Measurements from ENCODE around the gene RREB1. TPM values are rescaled to one million over a fixed set of nuclear protein-coding genes. Genes with fewer than 3 reads are reported as not detected.
A peak's percentile ranks its signal among the peaks of the same experiment; 100 is the strongest.

RREB1 gene
- total RNA-seq, 4 donors from 2014 or later, result 73.9 to 214 (median 107) TPM

DNA sequence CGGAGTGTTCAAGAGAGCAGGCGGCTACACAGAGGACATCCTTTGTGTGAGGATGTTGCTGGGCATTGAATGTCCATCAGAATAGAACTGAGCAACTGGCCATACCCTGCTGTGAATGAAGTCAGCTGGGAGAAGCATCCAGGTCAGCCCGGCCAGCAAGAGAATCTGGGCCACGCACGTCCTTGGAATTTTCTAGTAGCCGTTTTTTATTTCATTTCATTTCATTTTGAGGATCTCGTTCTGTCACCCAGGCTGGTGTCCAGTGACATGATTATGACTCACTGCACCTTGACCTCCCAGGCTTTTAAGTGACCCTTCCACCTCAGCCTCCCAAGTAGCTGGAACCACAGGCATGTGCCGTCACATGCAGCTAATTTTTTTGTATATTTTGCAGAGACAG is 107.4 kb downstream of the RREB1 start:
- 91 to 100% methylated on average over 2 to 8 of the region's 8 CpGs for WGBS, 2 donors (ENCODE audit: low coverage in 1 of 2)
- TF ChIP-seq, protein P1, sequence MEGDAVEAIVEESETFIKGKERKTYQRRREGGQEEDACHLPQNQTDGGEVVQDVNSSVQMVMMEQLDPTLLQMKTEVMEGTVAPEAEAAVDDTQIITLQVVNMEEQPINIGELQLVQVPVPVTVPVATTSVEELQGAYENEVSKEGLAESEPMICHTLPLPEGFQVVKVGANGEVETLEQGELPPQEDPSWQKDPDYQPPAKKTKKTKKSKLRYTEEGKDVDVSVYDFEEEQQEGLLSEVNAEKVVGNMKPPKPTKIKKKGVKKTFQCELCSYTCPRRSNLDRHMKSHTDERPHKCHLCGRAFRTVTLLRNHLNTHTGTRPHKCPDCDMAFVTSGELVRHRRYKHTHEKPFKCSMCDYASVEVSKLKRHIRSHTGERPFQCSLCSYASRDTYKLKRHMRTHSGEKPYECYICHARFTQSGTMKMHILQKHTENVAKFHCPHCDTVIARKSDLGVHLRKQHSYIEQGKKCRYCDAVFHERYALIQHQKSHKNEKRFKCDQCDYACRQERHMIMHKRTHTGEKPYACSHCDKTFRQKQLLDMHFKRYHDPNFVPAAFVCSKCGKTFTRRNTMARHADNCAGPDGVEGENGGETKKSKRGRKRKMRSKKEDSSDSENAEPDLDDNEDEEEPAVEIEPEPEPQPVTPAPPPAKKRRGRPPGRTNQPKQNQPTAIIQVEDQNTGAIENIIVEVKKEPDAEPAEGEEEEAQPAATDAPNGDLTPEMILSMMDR (IDR thresholded peaks at IDR 0.05), result no peak
- TF ChIP-seq POLR2A (IDR thresholded peaks at IDR 0.05), result no peak
- TF ChIP-seq POLR2AphosphoS5 (IDR thresholded peaks at IDR 0.05), result no peak
- no peak for TF ChIP-seq EP300 (IDR thresholded peaks at IDR 0.05; ENCODE audit: low read depth)
- no peak for DNase-seq
- peaks cover 0 to 37% (median 14%) of the 10 kb centered on the region in 4 donors for H3K36me3 ChIP-seq
- H3K27me3 ChIP-seq, result no peaks in the 10 kb centered on the region
- no peaks in the 10 kb centered on the region for H3K9me3 ChIP-seq
- intact Hi-C loops (cut with DNase I; ENCODE audit: low total_unique reads), result no loop called here
- H3K27ac ChIP-seq, result no peak overlapping the region
- peaks cover 0 to 6% (median 0%) of the 10 kb centered on the region in 4 donors for H3K4me1 ChIP-seq
- no peak overlapping the region for H3K4me3 ChIP-seq
- in situ Hi-C loops (cut with MboI; ENCODE audit: low pct_ligation_motif_present in 1 of 4, low pct_unique_long_range_greater_than_20kb in 1 of 4, low sequenced_read_pairs in 3 of 4), result no loop called here

DNA sequence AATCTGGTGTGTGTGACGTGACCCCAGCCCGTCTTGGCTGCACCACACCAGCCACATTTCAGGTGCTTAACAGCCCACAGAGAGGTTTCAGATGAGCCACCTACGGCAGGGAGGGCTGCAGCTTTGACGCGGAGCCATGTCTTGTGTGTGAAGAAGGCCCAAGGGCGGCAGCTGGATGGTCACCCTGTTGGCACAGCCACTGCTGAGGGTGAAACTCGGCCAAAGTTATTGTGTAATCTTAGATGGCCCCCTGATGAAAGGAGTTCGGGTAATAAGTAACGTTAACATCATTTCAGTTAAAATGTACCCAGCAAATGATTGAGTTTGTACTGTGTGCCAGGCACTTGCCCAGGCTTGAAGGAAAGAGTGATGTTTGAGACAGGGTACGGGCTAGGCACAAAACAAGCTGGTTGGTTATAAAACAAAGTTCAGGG is 108.1 kb downstream of the RREB1 start:
- Histone ChIP-seq H3K27me3 (no peaks in the 10 kb centered on the region), H3K9me3 (no peaks in the 10 kb centered on the region), H3K36me3 (peaks cover 0 to 37% (median 13%) of the 10 kb centered on the region in 4 donors), H3K27ac (no peak overlapping the region), H3K4me3 (no peak overlapping the region), H3K4me1 (peaks cover 0 to 8% (median 0%) of the 10 kb centered on the region in 4 donors)
- TF ChIP-seq, protein P1 (IDR thresholded peaks at IDR 0.05), result no peak
- TF ChIP-seq POLR2AphosphoS5 (IDR thresholded peaks at IDR 0.05), result no peak
- no peak for TF ChIP-seq POLR2A (IDR thresholded peaks at IDR 0.05)
- intact Hi-C loops (cut with DNase I; ENCODE audit: low total_unique reads) (no loop called here), in situ Hi-C loops (cut with MboI; ENCODE audit: low pct_ligation_motif_present in 1 of 4, low pct_unique_long_range_greater_than_20kb in 1 of 4, low sequenced_read_pairs in 3 of 4) (no loop called here)
- 53 to 62% methylated on average over 2 to 10 of the region's 10 CpGs for WGBS, 2 donors (ENCODE audit: low coverage in 1 of 2)
- no peak for DNase-seq

DNA sequence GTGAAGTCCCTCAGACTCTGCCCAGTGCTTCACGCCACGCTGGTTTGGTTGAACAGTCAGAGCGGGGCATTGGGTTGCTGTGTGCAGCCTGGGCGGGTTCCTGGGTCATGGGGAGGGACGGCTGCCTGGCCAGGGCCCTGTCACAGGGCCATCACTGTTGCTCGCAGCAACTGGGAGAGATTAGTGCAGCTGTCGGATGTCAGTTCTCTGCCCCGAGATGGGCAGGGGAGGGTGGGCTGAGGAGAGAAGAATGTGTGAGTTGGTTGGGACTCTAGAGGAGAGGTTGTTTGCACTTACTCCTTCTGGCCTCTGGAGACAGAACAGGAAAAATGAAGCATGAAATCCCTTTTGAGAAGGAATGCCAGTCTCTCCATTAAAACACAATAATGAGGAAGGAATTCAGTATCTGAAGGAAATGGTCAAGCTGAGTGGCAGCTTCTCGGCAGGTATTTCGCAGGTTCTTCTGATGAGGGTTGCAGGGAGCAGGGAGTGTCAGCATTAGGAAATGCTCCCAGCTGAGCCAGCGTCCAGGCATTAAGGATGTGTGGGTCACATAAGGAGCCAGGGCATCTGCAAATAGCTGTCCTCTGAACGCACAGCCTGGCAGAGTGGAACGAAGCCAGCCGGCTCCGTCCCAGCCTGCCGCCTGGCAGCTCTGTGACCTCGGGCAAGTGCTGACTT is 109.3 kb downstream of the RREB1 start:
- Histone ChIP-seq H3K27me3 (no peaks in the 10 kb centered on the region), H3K4me1 (peaks cover 0 to 8% (median 0%) of the 10 kb centered on the region in 4 donors), H3K36me3 (peaks cover 0 to 28% (median 8%) of the 10 kb centered on the region in 4 donors), H3K27ac (no peak overlapping the region), H3K4me3 (no peak overlapping the region), H3K9me3 (no peaks in the 10 kb centered on the region)
- in situ Hi-C loops (cut with MboI; ENCODE audit: low pct_ligation_motif_present in 1 of 4, low pct_unique_long_range_greater_than_20kb in 1 of 4, low sequenced_read_pairs in 3 of 4) (no loop called here), intact Hi-C loops (cut with DNase I; ENCODE audit: low total_unique reads) (no loop called here)
- TF ChIP-seq EP300 (IDR thresholded peaks at IDR 0.05; ENCODE audit: low read depth) (no peak), POLR2AphosphoS5 (IDR thresholded peaks at IDR 0.05) (no peak), POLR2A (IDR thresholded peaks at IDR 0.05) (no peak)
- TF ChIP-seq, protein P1 (IDR thresholded peaks at IDR 0.05), result no peak
- DNase-seq, result no peak
- WGBS, 2 donors (ENCODE audit: low coverage in 1 of 2), result 83 to 94% methylated on average over 5 to 17 of the region's 17 CpGs

- no peak for DNase-seq
- Histone ChIP-seq H3K27me3 (no peaks in the 10 kb centered on the region), H3K4me3 (no peak overlapping the region), H3K9me3 (no peaks in the 10 kb centered on the region), H3K27ac (no peak overlapping the region), H3K4me1 (peaks cover 0 to 8% (median 0%) of the 10 kb centered on the region in 4 donors), H3K36me3 (peaks cover 0 to 22% (median 1%) of the 10 kb centered on the region in 4 donors)
- in situ Hi-C loops (cut with MboI; ENCODE audit: low pct_ligation_motif_present in 1 of 4, low pct_unique_long_range_greater_than_20kb in 1 of 4, low sequenced_read_pairs in 3 of 4), result no loop called here
- intact Hi-C loops (cut with DNase I; ENCODE audit: low total_unique reads), result no loop called here
- WGBS, 2 donors (ENCODE audit: low coverage in 1 of 2), result 57 to 94% methylated on average over 1 to 2 of the region's 2 CpGs
- TF ChIP-seq EP300 (IDR thresholded peaks at IDR 0.05; ENCODE audit: low read depth) (no peak), POLR2AphosphoS5 (IDR thresholded peaks at IDR 0.05) (no peak), POLR2A (IDR thresholded peaks at IDR 0.05) (no peak)
- TF ChIP-seq, protein P1 (IDR thresholded peaks at IDR 0.05), result peak in 1 of 5 experiments; percentile 9
Observed at GRCh38 chr6:7218406-7218988, 110.7 kb downstream of the RREB1 start.

Data from transverse colon (tissue), 4 donors.